GM21737 (cell line): ENCODE results near the gene FOXL2.
"Not testable (repeated sequence)": the region's sequence is repeated elsewhere in the genome, so short reads cannot be mapped to it uniquely, and the experiment has no call there.

ENCODE experiments used
- ATAC-seq: cut with Tn5 transposase; IDR thresholded peaks from one replicate; pipeline ENCODE4 v1.9.1; 2021; ENCODE audit warnings: mild to moderate bottlenecking, moderate library complexity; ENCODE audit not compliant: unreplicated experiment

Gene FOXL2

GRCh38 chr3:138933981-138934691 lies 12.8 kb downstream of the FOXL2 start:
- ATAC-seq, result no peak

GRCh38 chr3:138933068-138933668 lies 13.8 kb downstream of the FOXL2 start:
- no peak for ATAC-seq

GRCh38 chr3:138928727-138929372 lies 18.1 kb downstream of the FOXL2 start:
- no peak for ATAC-seq

- peak; percentile 71 for ATAC-seq
These were observed 23.4 kb downstream of the FOXL2 start for GRCh38 chr3:138923531-138923994.

- not testable (repeated sequence) for ATAC-seq
These were observed 24.5 kb downstream of the FOXL2 start for GRCh38 chr3:138922400-138922799.

GRCh38 chr3:138921316-138922292 lies 25.3 kb downstream of the FOXL2 start:
- no peak for ATAC-seq

DNA sequence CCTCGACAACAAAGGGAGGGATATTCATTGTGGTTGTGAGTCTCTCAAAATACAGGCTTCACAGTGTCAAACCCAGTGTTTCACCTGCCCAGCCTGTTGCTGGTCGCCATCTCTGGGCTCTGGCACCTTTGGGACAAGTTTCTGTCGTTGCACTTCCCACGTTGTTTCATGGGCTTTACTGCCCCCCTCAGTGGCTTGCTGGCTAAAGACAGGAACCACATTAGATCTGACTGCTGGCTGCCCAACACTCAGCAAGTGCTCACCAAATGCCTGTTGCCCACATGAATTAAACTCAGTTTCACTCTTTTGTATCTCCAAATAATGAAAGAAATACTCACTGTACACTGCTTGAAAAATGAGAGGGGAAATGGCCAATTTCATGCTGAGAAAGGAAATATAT lies 27.6 kb downstream of the FOXL2 start:
- no peak for ATAC-seq

DNA sequence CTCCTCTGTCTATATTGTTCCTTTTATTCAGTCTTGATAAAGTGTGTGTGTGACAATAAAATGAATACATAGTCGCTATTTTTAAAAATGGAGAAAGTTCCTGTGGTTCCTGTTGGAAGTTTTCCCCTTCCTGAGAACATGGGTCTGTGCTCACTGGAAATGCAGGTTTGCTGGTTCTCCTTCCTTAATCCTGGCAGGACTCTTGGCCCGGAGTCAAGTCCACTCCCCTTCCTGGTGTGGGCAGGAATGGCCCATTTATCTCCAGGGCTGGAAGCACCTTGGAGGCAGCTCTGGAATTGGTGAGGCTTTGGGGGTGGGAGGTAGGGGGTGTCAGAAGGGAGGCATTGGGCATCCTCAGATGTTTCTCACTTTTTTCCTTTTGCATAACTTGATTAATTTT lies 30.1 kb downstream of the FOXL2 start:
- no peak for ATAC-seq

DNA sequence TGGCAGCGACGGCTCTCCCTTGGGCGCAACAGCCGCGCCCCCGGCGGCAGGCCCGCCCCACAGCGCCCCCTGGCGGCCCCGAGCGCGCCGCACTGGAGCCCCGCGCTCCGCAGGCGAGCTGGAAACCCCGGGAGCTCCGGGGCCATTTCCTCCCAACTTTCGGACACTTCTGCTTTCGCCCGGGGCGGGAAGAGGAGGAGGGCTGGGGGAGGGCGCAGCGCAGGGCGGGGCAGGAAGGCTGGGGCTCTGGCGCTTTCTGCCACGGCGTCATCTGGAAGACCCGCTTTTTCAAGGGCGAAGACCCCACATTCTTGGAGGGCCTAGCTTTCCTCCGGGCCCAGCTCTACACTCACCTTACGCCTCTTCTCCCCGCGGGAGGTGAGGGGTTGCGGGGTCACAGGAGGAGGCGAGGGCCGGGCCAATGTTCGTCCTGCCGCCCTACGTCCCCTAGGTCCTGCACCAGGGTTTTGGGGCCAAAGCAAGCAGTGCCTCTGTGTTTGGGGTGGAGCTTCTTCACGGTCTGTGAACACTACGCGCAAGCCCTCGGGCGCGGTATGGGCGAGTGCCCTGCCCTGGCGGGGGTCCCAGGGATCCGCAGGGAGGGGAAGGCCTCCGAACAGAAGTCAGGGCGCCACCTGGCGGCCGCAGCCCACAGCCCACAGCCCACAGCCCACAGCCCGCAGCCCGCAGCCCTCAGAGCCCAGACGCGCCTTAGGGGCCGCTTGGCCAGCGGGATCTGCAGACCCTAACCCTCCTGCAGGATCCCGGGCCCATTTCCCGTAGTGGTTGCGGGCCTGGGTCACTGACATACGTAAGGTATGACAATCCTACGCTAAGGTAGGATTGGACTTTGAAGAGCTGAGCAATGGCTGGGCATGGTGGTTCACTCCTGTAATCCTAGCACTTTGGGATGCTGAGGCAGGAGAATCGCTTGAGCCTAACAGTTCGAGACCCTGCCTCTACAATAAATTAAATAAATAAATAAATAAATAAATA lies 31.1 kb downstream of the FOXL2 start:
- peak; percentile 78 for ATAC-seq

DNA sequence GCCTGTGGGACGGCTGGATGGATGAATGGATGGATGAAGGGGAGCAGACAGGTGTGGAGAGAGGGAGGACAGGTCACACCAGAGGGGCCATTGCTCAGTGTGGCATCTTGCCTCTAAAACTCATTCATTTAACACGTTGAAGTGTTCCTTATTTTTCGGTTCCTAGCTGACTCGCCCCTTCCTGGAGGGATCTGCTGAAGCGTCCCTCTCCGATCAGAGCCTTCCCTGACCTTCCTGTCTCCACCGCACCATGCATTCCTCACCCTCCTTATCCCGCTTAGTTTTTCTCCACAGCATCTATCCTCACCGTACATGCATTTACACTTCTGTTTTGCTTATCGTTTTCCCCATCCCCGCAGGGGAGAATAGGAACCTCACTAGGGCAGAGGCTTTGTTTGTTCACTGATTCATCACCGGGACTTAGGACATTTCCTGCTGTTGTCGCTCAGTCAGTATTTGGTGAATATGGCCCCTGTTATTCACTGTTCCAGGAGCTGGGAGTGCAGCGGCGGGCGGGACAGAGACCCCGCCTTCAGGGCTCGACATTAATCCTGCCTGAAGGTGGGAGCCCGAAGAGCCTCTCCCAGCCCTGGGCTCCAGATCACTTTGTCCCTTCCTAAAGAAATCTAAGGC lies 32.0 kb downstream of the FOXL2 start:
- ATAC-seq, result peak; percentile 17

GRCh38 chr3:138913766-138914165 lies 33.2 kb downstream of the FOXL2 start:
- ATAC-seq, result no peak

DNA sequence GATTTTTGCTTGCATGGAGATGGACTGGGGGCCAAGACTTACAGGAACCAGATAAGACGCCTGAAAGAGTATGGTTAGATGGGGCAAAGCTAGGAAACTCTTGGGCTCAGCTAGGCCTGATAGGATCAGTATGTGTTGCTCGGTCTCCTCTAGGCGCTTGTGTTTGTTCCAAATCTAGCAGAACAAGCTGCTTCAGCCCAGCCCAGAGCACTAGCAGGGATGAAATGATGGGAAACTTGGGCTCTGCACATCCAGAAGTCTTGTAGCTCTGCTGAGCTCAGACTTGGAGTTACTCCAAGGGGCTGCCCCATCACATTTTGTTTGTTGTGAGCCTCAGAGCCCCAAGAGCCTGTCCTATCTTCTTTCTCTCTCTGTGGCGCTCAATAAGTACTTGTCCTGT lies 34.7 kb downstream of the FOXL2 start:
- ATAC-seq, result no peak

DNA sequence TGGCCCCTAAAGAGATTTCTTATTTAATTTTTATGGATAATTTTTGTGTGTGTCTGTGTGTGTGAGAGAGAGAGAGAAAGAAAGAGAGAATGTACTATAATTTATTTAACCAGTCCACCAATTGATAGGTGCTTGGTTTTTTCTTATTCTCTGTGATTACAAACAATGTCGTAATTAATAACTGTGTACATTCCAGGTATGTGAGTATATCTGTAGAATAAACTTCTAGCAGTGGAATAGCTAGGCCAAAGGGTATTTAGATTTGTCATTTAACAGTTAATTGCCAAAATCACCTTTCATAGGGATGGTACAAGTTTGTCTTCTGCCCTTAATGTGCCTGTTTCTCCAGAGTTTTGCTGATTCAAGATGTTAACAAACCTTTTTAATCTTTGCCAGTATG lies 35.3 kb downstream of the FOXL2 start:
- no peak for ATAC-seq

- no peak for ATAC-seq
These were observed 37.0 kb downstream of the FOXL2 start for GRCh38 chr3:138909904-138910303.

DNA sequence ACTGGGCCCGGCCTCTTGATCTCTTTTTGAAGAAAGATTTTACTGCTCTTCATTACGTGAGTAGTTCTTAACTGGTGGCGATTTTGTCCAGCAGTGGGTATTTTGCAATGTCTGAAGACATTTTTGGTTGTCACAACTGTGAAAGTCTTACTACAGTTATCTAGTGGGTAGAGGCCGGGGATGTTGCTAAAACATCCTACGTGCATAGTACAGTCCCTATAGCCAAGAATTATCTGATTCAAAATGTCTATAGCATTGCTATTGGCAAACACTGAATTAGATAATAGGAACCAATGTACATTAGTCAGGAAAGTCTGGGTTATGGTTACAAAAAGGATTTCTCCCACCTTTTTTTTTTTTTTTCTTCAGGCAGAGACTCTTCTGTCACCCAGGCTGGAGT lies 38.1 kb downstream of the FOXL2 start:
- no peak for ATAC-seq

DNA sequence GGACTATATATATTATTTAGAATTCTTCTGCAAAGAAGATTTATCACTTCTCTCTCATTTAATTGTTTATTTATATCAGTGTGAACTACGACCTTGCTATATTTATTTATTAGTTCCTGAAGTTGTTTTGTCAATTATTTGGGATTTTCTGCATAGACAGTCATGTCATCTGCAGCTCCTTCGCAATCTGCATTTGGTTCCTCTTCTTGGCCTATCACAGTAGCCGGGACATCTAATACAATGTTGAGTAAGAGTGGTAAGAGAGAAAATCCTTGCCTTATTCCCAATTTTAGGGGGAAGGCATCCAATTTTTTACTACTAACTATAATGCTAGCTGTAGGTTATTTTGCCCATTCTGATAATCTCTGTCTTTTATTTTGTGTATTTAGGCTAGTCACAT lies 39.4 kb downstream of the FOXL2 start:
- ATAC-seq, result no peak

- ATAC-seq, result no peak
These were observed 44.8 kb downstream of the FOXL2 start for GRCh38 chr3:138902171-138902570.

DNA sequence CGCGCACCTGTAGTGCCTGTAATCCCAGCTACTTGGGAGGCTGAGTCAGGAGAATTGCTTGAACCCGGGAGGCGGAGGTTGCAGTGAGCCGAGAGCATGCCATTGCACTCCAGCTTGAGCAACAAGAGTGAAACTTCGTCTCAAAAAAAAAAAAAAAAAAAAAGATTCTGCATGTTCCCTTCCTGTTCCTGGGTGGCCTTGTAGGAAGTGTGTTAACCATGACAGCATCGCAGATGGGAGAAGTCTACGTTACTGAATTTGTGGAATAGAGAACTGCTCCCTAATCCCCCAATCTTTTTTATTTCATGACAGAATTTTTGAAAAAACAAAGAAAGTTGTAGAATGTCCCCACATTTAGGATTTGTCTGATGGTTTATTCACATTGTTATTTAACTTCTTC lies 45.4 kb downstream of the FOXL2 start:
- no peak for ATAC-seq

DNA sequence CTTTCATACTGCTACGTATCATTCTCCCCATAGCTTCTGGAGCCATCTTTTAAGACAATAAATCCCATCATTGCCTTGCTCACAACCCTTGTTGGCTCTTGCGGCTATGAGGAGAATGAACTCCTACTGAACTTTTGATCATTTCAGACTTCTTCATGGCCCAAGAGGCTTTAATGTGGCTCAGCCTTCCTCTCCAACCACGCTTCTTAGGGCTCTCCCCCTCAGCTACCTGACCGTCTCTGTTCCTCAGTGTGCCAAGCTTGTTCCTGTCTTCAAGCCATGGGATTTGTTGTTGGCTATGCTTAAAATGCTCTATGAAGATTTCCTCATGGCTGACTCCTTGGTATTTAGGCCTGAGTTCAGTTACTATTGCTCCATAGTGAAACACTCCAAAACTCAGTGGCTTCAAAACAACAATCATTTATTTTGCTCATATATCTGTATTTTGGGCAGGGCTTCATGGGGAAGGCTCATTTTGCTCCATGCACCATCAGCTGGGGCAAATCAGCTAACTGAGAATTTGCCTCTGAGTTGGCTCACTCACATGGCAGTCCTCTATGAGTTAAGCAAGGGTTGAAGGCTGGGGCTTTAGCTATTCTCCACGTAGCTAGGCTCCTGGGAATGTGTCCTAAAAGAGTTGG lies 47.5 kb downstream of the FOXL2 start:
- no peak for ATAC-seq
